Eye (tissue), 1 donor: ENCODE data around the gene FABP1.

Experiments used
- DNase-seq: peaks from one replicate; pipeline ENCODE4 v3.0.0-alpha.2; 2015

The FABP1 gene

GRCh38 chr2:88077080-88077479 lies 50.8 kb downstream of the FABP1 start:
- DNase-seq, result peak; percentile 34

GRCh38 chr2:88074854-88075292 lies 53.0 kb downstream of the FABP1 start:
- DNase-seq, result peak; percentile 51

- no peak for DNase-seq
Measured at GRCh38 chr2:88074150-88074549, 53.7 kb downstream of the FABP1 start.
